Measurements from ENCODE around the gene EPS8.
"Not testable (repeated sequence)": the region's sequence is repeated elsewhere in the genome, so short reads cannot be mapped to it uniquely, and the experiment has no call there.

Gene EPS8

DNA sequence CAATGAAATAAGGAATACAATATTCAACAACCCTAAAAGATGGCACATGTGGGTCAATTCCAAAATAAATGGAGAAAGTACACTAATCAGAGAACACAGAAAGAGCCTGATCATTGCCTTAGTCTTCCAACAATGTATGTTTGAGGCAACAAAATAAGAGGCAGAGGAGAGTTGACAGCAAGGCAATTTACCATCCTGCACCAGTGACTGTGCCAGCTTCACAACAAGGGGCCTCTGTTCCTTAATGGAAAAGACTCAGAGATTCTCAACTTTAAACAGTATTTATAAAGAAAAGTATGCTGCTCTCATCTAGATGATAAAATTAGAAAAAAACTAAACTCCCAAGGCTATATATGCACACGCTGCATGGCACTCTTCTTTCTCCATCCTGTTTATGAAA is 25.9 kb downstream of the EPS8 start:
- no peak overlapping the region for H3K4me3 ChIP-seq (ENCODE audit: low read depth, low read length)
- TF ChIP-seq, protein P1, sequence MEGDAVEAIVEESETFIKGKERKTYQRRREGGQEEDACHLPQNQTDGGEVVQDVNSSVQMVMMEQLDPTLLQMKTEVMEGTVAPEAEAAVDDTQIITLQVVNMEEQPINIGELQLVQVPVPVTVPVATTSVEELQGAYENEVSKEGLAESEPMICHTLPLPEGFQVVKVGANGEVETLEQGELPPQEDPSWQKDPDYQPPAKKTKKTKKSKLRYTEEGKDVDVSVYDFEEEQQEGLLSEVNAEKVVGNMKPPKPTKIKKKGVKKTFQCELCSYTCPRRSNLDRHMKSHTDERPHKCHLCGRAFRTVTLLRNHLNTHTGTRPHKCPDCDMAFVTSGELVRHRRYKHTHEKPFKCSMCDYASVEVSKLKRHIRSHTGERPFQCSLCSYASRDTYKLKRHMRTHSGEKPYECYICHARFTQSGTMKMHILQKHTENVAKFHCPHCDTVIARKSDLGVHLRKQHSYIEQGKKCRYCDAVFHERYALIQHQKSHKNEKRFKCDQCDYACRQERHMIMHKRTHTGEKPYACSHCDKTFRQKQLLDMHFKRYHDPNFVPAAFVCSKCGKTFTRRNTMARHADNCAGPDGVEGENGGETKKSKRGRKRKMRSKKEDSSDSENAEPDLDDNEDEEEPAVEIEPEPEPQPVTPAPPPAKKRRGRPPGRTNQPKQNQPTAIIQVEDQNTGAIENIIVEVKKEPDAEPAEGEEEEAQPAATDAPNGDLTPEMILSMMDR (IDR thresholded peaks at IDR 0.05; ENCODE audit: borderline replicate concordance, insufficient read depth, low read depth, low read length), result no peak

DNA sequence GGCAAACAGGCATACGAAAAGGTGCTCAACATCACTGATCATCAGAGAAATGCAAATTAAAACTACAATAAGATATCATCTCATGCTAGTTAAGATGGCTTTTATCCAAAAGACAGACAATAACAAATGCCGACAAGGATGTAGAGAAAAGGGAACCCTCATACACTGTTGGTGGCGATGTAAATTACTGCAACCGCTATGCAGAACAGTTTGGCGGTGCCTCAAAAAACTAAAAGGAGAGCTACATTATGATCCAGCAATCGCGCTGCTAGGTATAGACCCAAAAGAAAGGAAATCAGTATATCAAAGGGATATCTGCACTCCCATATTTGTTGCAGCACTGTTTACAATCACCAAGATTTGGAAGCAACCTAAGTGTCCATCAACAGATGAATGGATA is 27.0 kb downstream of the EPS8 start:
- not testable (repeated sequence) for H3K4me3 ChIP-seq (ENCODE audit: low read depth, low read length)

DNA sequence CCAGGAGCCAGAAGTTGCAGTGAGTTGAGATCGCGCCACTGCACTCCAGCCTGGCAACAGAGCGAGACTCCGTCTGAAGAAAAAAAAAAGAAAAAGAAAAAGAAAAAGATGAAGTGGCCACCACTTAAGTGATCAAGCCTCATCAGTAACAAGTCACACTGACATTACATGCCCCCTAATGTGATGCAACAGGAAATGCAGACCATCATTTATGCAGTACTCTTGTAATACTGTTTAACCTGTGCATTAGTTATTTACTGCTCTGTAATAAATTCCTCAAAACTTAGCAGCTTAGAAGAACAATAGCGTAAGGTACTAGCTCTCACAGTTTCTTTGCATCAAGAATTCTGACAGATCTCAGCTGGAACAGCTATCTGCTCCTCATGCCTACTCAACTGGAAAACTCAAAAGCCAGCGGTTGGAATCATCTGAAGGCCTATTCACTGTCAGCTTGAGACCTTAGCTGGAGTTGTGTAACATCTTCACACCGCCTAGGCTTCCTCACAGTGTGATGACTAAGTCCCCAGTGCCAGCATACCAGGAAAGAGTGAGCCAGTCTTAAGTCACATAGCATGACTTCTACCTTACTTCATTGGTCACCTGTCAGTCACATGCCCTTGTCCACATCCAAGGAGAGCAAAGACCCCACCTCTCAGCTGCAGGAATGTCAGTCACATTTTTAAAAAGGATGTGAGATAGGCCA is 31.5 kb downstream of the EPS8 start:
- no peak overlapping the region for H3K4me3 ChIP-seq (ENCODE audit: low read depth, low read length)
- TF ChIP-seq, protein P1 (IDR thresholded peaks at IDR 0.05; ENCODE audit: borderline replicate concordance, insufficient read depth, low read depth, low read length), result no peak

DNA sequence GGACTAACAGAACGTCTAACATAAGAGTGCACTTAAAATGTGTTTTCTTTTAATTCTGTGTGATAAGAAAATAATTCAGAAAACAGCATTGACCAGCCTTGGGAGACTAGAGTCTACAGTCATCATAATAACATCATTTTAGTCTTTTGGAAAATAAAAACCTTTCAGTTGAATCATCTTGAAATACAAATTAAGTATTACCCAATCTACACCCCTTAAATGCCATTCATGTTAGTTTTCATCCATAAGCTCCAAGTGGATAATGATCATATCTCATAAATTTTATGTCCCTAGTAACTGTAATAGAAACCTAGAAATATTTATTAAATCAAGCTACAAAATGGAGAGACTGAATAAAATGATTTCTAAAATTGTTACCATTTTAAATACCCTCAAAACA is 32.4 kb downstream of the EPS8 start:
- TF ChIP-seq, protein P1 (IDR thresholded peaks at IDR 0.05; ENCODE audit: borderline replicate concordance, insufficient read depth, low read depth, low read length), result no peak
- no peak overlapping the region for H3K4me3 ChIP-seq (ENCODE audit: low read depth, low read length)

DNA sequence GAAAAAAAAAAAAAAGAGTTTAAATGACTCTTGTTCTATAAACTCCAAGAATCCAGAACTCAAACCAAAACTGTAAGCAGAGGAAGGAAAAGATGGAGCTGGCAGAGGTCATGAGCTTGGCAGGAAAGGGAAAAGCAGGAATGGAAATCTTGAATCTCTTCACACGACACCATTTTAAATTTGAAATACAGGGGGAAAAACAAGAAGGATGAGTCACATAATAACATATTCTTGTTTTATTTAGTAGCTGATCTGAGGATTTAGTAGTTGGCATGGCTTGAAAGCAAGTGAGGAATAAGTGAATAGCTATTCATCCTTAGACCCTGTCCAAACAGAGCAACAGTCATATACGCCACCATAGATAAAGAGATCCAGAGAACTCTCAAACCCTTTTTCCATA is 35.0 kb downstream of the EPS8 start:
- H3K4me3 ChIP-seq (ENCODE audit: low read depth, low read length), result no peak overlapping the region
- TF ChIP-seq, protein P1 (IDR thresholded peaks at IDR 0.05; ENCODE audit: borderline replicate concordance, insufficient read depth, low read depth, low read length), result no peak

DNA sequence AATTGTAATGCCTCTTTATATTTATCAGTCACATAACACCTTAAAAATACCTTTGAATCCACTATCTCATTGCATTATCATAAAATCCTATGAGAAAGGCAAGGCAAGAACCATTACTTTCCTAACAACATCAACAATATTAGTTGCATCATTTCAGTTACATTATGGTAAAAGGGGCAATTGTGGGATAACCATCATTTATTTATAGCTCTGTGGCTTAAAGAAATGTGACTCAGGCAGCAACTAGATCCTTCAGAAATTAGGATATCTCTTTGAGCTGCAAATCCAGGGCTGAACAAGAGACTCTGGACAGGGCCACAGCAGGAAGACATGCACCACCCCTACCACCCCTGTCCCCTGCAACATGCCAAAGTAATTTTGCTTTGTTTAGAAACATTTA is 36.4 kb downstream of the EPS8 start:
- no peak overlapping the region for H3K4me3 ChIP-seq (ENCODE audit: low read depth, low read length)
- TF ChIP-seq, protein P1 (IDR thresholded peaks at IDR 0.05; ENCODE audit: borderline replicate concordance, insufficient read depth, low read depth, low read length), result no peak

DNA sequence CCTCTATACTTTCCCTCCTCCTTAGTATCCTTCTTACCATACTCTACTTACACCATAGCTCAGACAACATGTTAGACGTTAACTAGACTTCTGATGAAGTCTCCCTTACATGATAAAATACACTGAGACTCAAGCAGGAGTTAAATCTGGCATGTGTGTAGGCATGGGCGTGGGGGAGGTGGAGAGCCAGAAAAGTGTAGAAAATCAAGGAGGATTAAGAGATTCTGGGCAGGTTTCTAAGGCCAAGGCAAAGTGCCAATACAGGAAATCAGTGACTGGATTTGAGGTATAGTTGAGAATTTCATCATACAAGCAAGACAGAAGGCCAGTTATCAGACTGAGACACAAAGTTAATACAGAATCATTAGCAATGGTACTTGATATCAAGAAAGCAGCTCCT is 37.4 kb downstream of the EPS8 start:
- no peak overlapping the region for H3K4me3 ChIP-seq (ENCODE audit: low read depth, low read length)
- TF ChIP-seq, protein P1 (IDR thresholded peaks at IDR 0.05; ENCODE audit: borderline replicate concordance, insufficient read depth, low read depth, low read length), result no peak

Data from GM12875 (cell line).